ENCODE data around the gene SVIL. TPM values are rescaled to one million over a fixed set of nuclear protein-coding genes. Genes with fewer than 3 reads are reported as not detected.
"Not testable (repeated sequence)": the region's sequence is repeated elsewhere in the genome, so short reads cannot be mapped to it uniquely, and the experiment has no call there.

The SVIL gene
- total RNA-seq, 4 donors from 2014 or later, result 1,040 to 1,354 (median 1,121) TPM

DNA sequence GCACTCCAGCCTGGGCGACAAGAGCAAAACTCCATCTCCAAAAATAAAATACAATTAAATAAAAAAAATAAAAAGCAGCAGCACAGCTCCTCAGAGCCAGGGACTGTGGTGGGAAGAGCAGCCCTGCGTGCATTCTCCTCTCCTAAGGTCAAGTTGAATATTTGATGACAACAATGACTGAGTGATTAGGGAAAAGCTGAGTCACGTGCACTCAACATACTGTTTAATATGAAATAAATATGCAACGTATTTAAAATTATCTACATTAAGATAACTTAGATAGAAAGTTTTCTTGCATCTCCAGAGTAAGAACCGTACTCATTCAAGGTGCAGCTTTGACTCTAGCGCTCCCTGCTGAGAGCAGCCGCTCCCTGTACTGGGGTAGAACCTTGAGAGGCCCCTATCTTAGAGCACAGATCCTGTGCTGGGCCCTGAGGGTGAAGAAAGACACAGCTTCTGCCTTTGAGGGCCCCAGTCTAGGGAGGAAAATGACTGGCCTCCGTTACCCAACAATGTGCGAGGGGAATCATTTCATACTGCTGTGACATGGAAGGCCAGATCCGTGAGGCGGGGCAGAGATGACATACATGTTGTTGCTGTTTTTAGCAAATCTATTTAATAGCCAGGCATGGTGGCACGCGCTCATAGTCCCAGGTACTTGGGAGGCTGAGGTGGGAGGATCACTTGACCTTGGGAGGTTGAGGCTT lies 81.1 kb downstream of the SVIL start:
- DNase-seq (peak in 1 of 2 donors; percentile 48), ATAC-seq (peak; percentile 22 to 31)
- intact Hi-C loops (cut with DNase I; ENCODE audit: low total_unique reads), result no loop called here
- Histone ChIP-seq H3K4me3 (no peak overlapping the region), H3K27me3 (no peaks in the 10 kb centered on the region), H3K36me3 (peaks cover 2 to 72% of the 10 kb centered on the region in 2 donors), H3K9me3 (no peaks in the 10 kb centered on the region), H3K4me1 (peaks cover 53 to 72% of the 10 kb centered on the region in 2 donors), H3K27ac (peak overlapping the region; percentile 74 to 82 (median 81))
- TF ChIP-seq, protein P1, sequence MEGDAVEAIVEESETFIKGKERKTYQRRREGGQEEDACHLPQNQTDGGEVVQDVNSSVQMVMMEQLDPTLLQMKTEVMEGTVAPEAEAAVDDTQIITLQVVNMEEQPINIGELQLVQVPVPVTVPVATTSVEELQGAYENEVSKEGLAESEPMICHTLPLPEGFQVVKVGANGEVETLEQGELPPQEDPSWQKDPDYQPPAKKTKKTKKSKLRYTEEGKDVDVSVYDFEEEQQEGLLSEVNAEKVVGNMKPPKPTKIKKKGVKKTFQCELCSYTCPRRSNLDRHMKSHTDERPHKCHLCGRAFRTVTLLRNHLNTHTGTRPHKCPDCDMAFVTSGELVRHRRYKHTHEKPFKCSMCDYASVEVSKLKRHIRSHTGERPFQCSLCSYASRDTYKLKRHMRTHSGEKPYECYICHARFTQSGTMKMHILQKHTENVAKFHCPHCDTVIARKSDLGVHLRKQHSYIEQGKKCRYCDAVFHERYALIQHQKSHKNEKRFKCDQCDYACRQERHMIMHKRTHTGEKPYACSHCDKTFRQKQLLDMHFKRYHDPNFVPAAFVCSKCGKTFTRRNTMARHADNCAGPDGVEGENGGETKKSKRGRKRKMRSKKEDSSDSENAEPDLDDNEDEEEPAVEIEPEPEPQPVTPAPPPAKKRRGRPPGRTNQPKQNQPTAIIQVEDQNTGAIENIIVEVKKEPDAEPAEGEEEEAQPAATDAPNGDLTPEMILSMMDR (IDR thresholded peaks at IDR 0.05 in 4 of 5, conservative IDR thresholded peaks at IDR 0.05 in 1 of 5), result no peak
- TF ChIP-seq POLR2A (IDR thresholded peaks at IDR 0.05), result no peak
- in situ Hi-C loops (cut with MboI; ENCODE audit: low sequenced_read_pairs in 4 of 4), result no loop called here

DNA sequence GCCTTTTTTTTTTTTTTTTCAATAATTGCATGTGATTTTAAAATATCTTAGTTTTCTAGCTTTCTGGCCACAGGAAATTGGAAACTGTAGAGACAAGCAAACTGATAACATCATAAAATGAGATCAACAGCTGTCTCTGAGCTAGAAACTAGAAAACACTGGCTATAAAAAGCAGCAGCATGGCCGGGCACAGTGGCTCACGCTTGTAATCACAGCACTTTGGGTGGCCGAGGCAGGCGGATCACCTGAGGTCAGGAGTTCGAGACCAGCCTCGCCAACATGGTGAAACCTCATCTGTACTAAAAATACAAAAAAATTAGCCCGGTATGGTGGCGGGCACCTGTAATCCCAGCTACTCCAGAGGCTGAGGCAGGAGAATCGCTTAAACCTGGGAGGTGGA lies 81.7 kb downstream of the SVIL start:
- in situ Hi-C loops (cut with MboI; ENCODE audit: low sequenced_read_pairs in 4 of 4); H3K4me3 ChIP-seq; DNase-seq; H3K9me3 ChIP-seq; ATAC-seq; intact Hi-C loops (cut with DNase I; ENCODE audit: low total_unique reads); H3K27me3 ChIP-seq: not testable (repeated sequence)
- peak overlapping the region; percentile 74 to 82 (median 81) for H3K27ac ChIP-seq
- peaks cover 2 to 66% of the 10 kb centered on the region in 2 donors for H3K36me3 ChIP-seq
- H3K4me1 ChIP-seq, result peaks cover 59 to 72% of the 10 kb centered on the region in 2 donors

DNA sequence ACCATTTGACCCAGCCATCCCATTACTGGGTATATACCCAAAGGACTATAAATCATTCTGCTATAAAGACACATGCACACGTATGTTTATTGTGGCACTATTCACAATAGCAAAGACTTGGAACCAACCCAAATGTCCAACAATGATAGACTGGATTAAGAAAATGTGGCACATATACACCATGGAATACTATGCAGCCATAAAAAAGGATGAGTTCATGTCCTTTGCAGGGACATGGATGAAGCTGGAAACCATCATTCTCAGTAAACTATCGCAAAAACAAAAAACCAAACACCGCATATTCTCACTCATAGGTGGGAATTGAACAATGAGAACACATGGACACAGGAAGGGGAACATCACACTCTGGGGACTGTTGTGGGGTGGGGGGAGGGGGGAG lies 85.3 kb downstream of the SVIL start:
- H3K9me3 ChIP-seq; DNase-seq; ATAC-seq; intact Hi-C loops (cut with DNase I; ENCODE audit: low total_unique reads); H3K27me3 ChIP-seq; H3K27ac ChIP-seq; H3K4me3 ChIP-seq; in situ Hi-C loops (cut with MboI; ENCODE audit: low sequenced_read_pairs in 4 of 4): not testable (repeated sequence)
- peaks cover 75% of the 10 kb centered on the region in 2 donors for H3K4me1 ChIP-seq
- peaks cover 2 to 50% of the 10 kb centered on the region in 2 donors for H3K36me3 ChIP-seq

DNA sequence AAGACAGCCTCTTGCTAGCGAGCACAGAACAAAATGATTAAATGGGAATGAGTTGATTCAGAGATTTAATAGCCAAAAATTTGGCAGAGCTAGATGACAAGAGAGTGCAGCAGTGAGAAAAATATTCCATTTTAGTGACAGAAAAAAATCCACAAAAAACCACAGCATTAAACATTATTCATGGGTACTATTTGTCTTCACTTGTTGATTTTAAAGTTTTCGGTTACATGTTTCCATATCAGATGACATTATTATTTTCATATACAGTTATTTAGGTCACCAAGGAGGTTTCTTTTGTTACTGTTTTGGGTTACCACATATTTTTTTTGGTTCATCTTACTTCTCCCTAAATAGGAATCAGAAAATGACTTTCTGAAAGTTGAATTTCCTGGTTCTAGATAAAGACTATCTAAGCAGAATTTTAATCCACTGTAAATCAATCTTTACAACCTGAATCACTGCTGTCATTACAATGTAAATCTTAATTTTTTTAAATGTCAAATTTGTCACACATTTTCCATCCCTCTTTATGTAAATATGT lies 87.9 kb downstream of the SVIL start:
- Histone ChIP-seq H3K4me1 (peaks cover 78 to 88% of the 10 kb centered on the region in 2 donors), H3K4me3 (no peak overlapping the region), H3K27ac (peak overlapping the region; percentile 81 to 90 (median 84)), H3K27me3 (no peaks in the 10 kb centered on the region), H3K9me3 (no peaks in the 10 kb centered on the region), H3K36me3 (peaks cover 0 to 29% of the 10 kb centered on the region in 2 donors)
- intact Hi-C loops (cut with DNase I; ENCODE audit: low total_unique reads) (no loop called here), in situ Hi-C loops (cut with MboI; ENCODE audit: low sequenced_read_pairs in 4 of 4) (no loop called here)
- DNase-seq (no peak), ATAC-seq (peak in 1 of 2 donors; percentile 24)
- TF ChIP-seq POLR2A (IDR thresholded peaks at IDR 0.05), result no peak

DNA sequence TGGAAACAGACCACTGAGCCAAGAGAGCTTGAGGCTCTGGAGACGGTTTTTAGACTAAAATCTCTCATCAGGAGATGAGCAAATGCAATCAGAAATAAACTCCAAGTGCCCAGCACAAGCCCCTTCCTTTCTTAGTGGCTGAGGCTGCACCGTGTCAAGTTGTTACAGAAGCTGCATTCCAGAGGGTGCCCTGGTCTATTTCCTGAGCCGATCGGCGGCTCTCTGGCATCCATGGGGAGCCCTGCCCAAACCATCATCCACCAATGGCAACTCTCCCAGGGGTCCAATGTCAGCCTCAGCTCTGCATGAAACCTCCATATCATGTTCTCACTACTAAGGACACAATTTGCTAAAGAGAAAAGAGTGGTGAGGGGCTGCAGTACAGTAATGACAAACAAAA lies 89.6 kb downstream of the SVIL start:
- Histone ChIP-seq H3K36me3 (peaks cover 0 to 25% of the 10 kb centered on the region in 2 donors), H3K4me1 (peaks cover 87 to 88% of the 10 kb centered on the region in 2 donors), H3K27ac (peak overlapping the region; percentile 81 to 90 (median 84)), H3K27me3 (no peaks in the 10 kb centered on the region), H3K4me3 (no peak overlapping the region), H3K9me3 (no peaks in the 10 kb centered on the region)
- TF ChIP-seq POLR2A (IDR thresholded peaks at IDR 0.05), result no peak
- TF ChIP-seq, protein P1 (IDR thresholded peaks at IDR 0.05 in 4 of 5, conservative IDR thresholded peaks at IDR 0.05 in 1 of 5), result no peak
- ATAC-seq, result peak; percentile 29 to 31
- in situ Hi-C loops (cut with MboI; ENCODE audit: low sequenced_read_pairs in 4 of 4) (no loop called here), intact Hi-C loops (cut with DNase I; ENCODE audit: low total_unique reads) (no loop called here)
- peak in 1 of 2 donors; percentile 27 for DNase-seq

DNA sequence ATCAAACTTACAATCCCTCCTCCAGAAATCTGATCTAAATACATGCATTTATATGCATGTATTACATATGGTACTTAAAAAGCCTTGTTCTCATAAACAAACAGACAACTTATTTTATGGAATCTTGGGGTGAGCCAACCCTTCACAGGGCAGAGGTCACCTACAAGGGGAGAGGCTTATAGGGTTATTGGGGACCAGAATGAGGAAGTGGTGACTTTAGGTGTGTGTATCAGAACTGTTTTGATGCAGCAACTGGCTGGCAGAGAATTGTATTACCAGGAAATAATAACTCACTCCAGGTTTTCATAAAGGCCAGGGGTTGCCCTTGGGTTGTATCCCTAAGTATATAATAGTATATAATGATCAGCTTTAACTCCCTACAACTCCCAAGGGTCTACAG lies 91.1 kb downstream of the SVIL start:
- no peak for ATAC-seq
- DNase-seq, result no peak
- intact Hi-C loops (cut with DNase I; ENCODE audit: low total_unique reads), result no loop called here
- in situ Hi-C loops (cut with MboI; ENCODE audit: low sequenced_read_pairs in 4 of 4), result no loop called here
- H3K9me3 ChIP-seq, result no peaks in the 10 kb centered on the region
- H3K27ac ChIP-seq, result peak overlapping the region; percentile 54 to 90 (median 84)
- no peak overlapping the region for H3K4me3 ChIP-seq
- peaks cover 0 to 22% of the 10 kb centered on the region in 2 donors for H3K36me3 ChIP-seq
- TF ChIP-seq, protein P1 (IDR thresholded peaks at IDR 0.05 in 4 of 5, conservative IDR thresholded peaks at IDR 0.05 in 1 of 5), result no peak
- no peak for TF ChIP-seq POLR2A (IDR thresholded peaks at IDR 0.05)
- no peaks in the 10 kb centered on the region for H3K27me3 ChIP-seq
- peaks cover 95 to 96% of the 10 kb centered on the region in 2 donors for H3K4me1 ChIP-seq
